ENCODE measurements around the gene MAP2K5. TPM values are rescaled to one million over a fixed set of nuclear protein-coding genes. Genes with fewer than 3 reads are reported as not detected.

Gene MAP2K5
- total RNA-seq, 1 donor from 2014 or later: 29.8 TPM

GRCh38 chr15:67755936-67756335 lies 213.4 kb downstream of the MAP2K5 start:
- H3K4me3 Mint-ChIP-seq: no peak overlapping the region
- peaks cover 8% of the 10 kb centered on the region for H3K36me3 Mint-ChIP-seq
- no peak overlapping the region for H3K27ac Mint-ChIP-seq
- peaks cover 3% of the 10 kb centered on the region for H3K9me3 Mint-ChIP-seq
- TF ChIP-seq CTCF (IDR thresholded peaks at IDR 0.05; ENCODE audit: unreplicated experiment): no peak
- H3K27me3 Mint-ChIP-seq (ENCODE audit: low read depth): no peaks in the 10 kb centered on the region
- peaks cover 9% of the 10 kb centered on the region for H3K4me1 Mint-ChIP-seq
- DNase-seq (ENCODE audit: low spot score in 2 of 2, unreplicated experiment in 2 of 2): no peak

GRCh38 chr15:67758619-67759300 lies 216.3 kb downstream of the MAP2K5 start:
- Mint-ChIP-seq H3K36me3 (peaks cover 2% of the 10 kb centered on the region), H3K4me1 (no peaks in the 10 kb centered on the region), H3K9me3 (peaks cover 3% of the 10 kb centered on the region), H3K27ac (no peak overlapping the region), H3K4me3 (no peak overlapping the region), H3K27me3 (ENCODE audit: low read depth) (no peaks in the 10 kb centered on the region)
- no peak for TF ChIP-seq CTCF (IDR thresholded peaks at IDR 0.05; ENCODE audit: unreplicated experiment)
- no peak for DNase-seq (ENCODE audit: low spot score in 2 of 2, unreplicated experiment in 2 of 2)

- no peak overlapping the region for H3K4me3 Mint-ChIP-seq
- no peak for DNase-seq (ENCODE audit: low spot score in 2 of 2, unreplicated experiment in 2 of 2)
- no peaks in the 10 kb centered on the region for H3K27me3 Mint-ChIP-seq (ENCODE audit: low read depth)
- no peak for TF ChIP-seq CTCF (IDR thresholded peaks at IDR 0.05; ENCODE audit: unreplicated experiment)
- no peaks in the 10 kb centered on the region for H3K9me3 Mint-ChIP-seq
- H3K4me1 Mint-ChIP-seq: no peaks in the 10 kb centered on the region
- no peak overlapping the region for H3K27ac Mint-ChIP-seq
- peaks cover 4% of the 10 kb centered on the region for H3K36me3 Mint-ChIP-seq
Observed at GRCh38 chr15:67760901-67761300, 218.4 kb downstream of the MAP2K5 start.

GRCh38 chr15:67761343-67761742 lies 218.8 kb downstream of the MAP2K5 start:
- no peak for TF ChIP-seq CTCF (IDR thresholded peaks at IDR 0.05; ENCODE audit: unreplicated experiment)
- Mint-ChIP-seq H3K4me3 (no peak overlapping the region), H3K27ac (no peak overlapping the region), H3K9me3 (no peaks in the 10 kb centered on the region), H3K27me3 (ENCODE audit: low read depth) (peaks cover under 1% of the 10 kb centered on the region), H3K4me1 (no peaks in the 10 kb centered on the region), H3K36me3 (peaks cover 4% of the 10 kb centered on the region)
- DNase-seq (ENCODE audit: low spot score in 2 of 2, unreplicated experiment in 2 of 2): no peak

- Mint-ChIP-seq H3K4me3 (no peak overlapping the region), H3K36me3 (peaks cover 4% of the 10 kb centered on the region), H3K27ac (no peak overlapping the region), H3K4me1 (peaks cover 4% of the 10 kb centered on the region), H3K9me3 (no peaks in the 10 kb centered on the region), H3K27me3 (ENCODE audit: low read depth) (peaks cover 8% of the 10 kb centered on the region)
- DNase-seq (ENCODE audit: low spot score in 2 of 2, unreplicated experiment in 2 of 2): no peak
- no peak for TF ChIP-seq CTCF (IDR thresholded peaks at IDR 0.05; ENCODE audit: unreplicated experiment)
Observed at GRCh38 chr15:67762610-67763368, 220.3 kb downstream of the MAP2K5 start.
